Spleen (tissue), 11 donors: ENCODE data around the gene ARID5B. TPM values are rescaled to one million over a fixed set of nuclear protein-coding genes. Genes with fewer than 3 reads are reported as not detected.

Experiments used
- DNase-seq: peaks from one replicate; pipeline ENCODE4 v3.0.0-alpha.2; 2020
- H3K27ac ChIP-seq, 8 donors: fragments of 200-600 bp; sonication (generic) in 7 of 8; 1 replicate in 4 of 8; 2 replicates in 4 of 8; pipeline versions ENCODE4 v1.5.0 to v1.8.0; 2016 to 2021; ENCODE audit warnings: inconsistent platforms in 4 of 8, mild to moderate bottlenecking in 4 of 8, moderate library complexity in 1 of 8
- H3K27me3 ChIP-seq, 7 donors: fragments of 200-600 bp; sonication (generic) in 6 of 7; replicated peaks in 1 of 7; 1 replicate in 4 of 7; 2 replicates in 3 of 7; pipeline versions ENCODE4 v1.5.0 to v1.8.0; 2016 to 2021; ENCODE audit warnings: inconsistent platforms in 3 of 7, mild to moderate bottlenecking in 1 of 7
- H3K36me3 ChIP-seq, 6 donors: fragments of 200-600 bp; sonication (generic) in 5 of 6; 1 replicate in 4 of 6; 2 replicates in 2 of 6; pipeline versions ENCODE4 v1.5.0 to v1.8.0; 2016 to 2021; ENCODE audit warnings: inconsistent platforms in 2 of 6
- H3K4me1 ChIP-seq, 6 donors: fragments of 200-600 bp; sonication (generic) in 5 of 6; 1 replicate in 3 of 6; 2 replicates in 3 of 6; pipeline versions ENCODE4 v1.5.0 to v1.8.0; 2016 to 2021; ENCODE audit warnings: inconsistent platforms in 3 of 6
- H3K4me3 ChIP-seq, 8 donors: fragments of 200-600 bp; sonication (generic) in 7 of 8; 1 replicate in 4 of 8; 2 replicates in 4 of 8; pipeline versions ENCODE4 v1.5.0 to v1.8.0; 2016 to 2021; ENCODE audit warnings: inconsistent platforms in 4 of 8, mild to moderate bottlenecking in 4 of 8, moderate library complexity in 2 of 8
- H3K9me3 ChIP-seq, 8 donors: fragments of 200-600 bp; sonication (generic) in 7 of 8; 1 replicate in 4 of 8; 2 replicates in 4 of 8; pipeline versions ENCODE4 v1.5.0 to v1.8.0; 2016 to 2021; ENCODE audit warnings: inconsistent platforms in 4 of 8
- POLR2A ChIP-seq, 3 donors: fragments of 450-650 bp; IDR thresholded peaks; one replicate each; pipeline ENCODE4 v1.5.1; 2017; ENCODE audit warnings: antibody characterized with exemption in 3 of 3, mild to moderate bottlenecking in 1 of 3
- POLR2AphosphoS5 ChIP-seq, 3 donors: sonication (generic); formaldehyde crosslinking; IDR thresholded peaks; one replicate each; pipeline ENCODE4 v1.5.1; 2017; ENCODE audit warnings: antibody characterized with exemption in 3 of 3
- WGBS, 5 donors: extraction: QIAGEN DNeasy Blood & Tissue Kit in 3 of 5; methylation state at CpG; one replicate each; pipeline versions ENCODE4 v1.1.5 to v1.1.7; 2013 to 2018; 5-methylcytosine and 5-hydroxymethylcytosine counted together
- intact Hi-C: fragments of 100-400 bp; cut with DNase I; formaldehyde crosslinking; loops from one replicate; pipeline ENCODE4 v1.15.0; 2023; ENCODE audit warnings: low total_unique reads
- polyA plus RNA-seq, 3 donors: library from polyadenylated mRNA; stranded (reverse); fragments of 200-250 nt; gene quantifications; one replicate each; pipeline ENCODE4 v1.2.1, GENCODE V29; 2013
- total RNA-seq, 7 donors: library from RNA; depleted of rRNA in 3 of 7; stranded (reverse); fragments of >200 nt in 3 of 7; fragmentation: NEBNext Ultra II Directional in 4 of 7; extraction: Animal tissue kit (Norgen Biotek cat#: 25700) in 4 of 7; gene quantifications; one replicate each; pipeline versions ENCODE4 v1.1.0 to v1.2.1, GENCODE V29; 2016 to 2021
- TF ChIP-seq, protein P1 (sequence below), 11 experiments: fragments of 200-600 bp in 7 of 11; fragments of 450-650 bp in 4 of 11; sonication (generic) in 4 of 11; IDR thresholded peaks in 8 of 11; conservative IDR thresholded peaks in 3 of 11; 1 replicate in 7 of 11; 2 replicates in 4 of 11; pipeline versions ENCODE4 v1.4.0 to v1.8.0; 2016 to 2021; ENCODE audit warnings: antibody characterized with exemption in 11 of 11, inconsistent platforms in 4 of 11, mild to moderate bottlenecking in 1 of 11
- donor health status: healthy with polysubstance abuse.
- donor health status: DM: no; HTN: no; CAD: no; lungs with moderate emphysema.
- donor health status: DM: no; HTN: no; CAD: no.
- donor health status: Bipolar disorder and iron deficiency.
- donor health status: healthy.
- donor health status: DM: no; HTN: no; CAD: no.
- donor health status: DM: yes; HTN: yes; CAD: no.

ARID5B gene
- total and polyA plus RNA-seq, 10 donors = 5.6 to 70.7 (median 46.2) TPM

DNA sequence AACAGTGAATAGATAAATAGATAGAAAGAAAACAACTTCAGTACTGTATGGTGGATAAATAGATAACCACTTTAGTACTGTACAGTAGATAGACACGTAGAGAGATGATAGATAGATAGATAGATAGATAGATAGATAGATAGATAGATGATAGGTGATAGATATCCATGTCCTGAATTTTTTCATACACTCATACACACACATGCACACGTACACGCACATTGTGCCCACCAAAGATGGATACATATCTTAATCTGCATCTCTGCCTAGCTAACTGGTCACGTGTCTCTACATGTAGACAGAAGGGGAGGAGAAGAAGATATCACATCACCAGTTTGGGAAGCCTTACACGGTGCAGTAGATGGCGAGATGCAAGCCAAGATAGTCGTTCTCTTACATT lies 99.2 kb downstream of the ARID5B start:
- 86 to 98% (median 90%) methylated on average over 7 of the region's 7 CpGs for WGBS, 5 donors
- Histone ChIP-seq H3K27me3 (no peaks in the 10 kb centered on the region), H3K9me3 (no peaks in the 10 kb centered on the region), H3K36me3 (peaks cover 0 to 28% (median 2%) of the 10 kb centered on the region in 6 donors), H3K4me1 (peaks cover 4 to 88% (median 34%) of the 10 kb centered on the region in 6 donors), H3K4me3 (no peak overlapping the region), H3K27ac (peak overlapping the region in 7 of 8 donors; percentile 33 to 88 (median 79))
- intact Hi-C loops = no loop called here
- TF ChIP-seq, protein P1, sequence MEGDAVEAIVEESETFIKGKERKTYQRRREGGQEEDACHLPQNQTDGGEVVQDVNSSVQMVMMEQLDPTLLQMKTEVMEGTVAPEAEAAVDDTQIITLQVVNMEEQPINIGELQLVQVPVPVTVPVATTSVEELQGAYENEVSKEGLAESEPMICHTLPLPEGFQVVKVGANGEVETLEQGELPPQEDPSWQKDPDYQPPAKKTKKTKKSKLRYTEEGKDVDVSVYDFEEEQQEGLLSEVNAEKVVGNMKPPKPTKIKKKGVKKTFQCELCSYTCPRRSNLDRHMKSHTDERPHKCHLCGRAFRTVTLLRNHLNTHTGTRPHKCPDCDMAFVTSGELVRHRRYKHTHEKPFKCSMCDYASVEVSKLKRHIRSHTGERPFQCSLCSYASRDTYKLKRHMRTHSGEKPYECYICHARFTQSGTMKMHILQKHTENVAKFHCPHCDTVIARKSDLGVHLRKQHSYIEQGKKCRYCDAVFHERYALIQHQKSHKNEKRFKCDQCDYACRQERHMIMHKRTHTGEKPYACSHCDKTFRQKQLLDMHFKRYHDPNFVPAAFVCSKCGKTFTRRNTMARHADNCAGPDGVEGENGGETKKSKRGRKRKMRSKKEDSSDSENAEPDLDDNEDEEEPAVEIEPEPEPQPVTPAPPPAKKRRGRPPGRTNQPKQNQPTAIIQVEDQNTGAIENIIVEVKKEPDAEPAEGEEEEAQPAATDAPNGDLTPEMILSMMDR (IDR thresholded peaks at IDR 0.05 in 8 of 11, conservative IDR thresholded peaks at IDR 0.05 in 3 of 11) = no peak
- TF ChIP-seq POLR2AphosphoS5 (IDR thresholded peaks at IDR 0.05) = no peak
- no peak for TF ChIP-seq POLR2A (IDR thresholded peaks at IDR 0.05)
- no peak for DNase-seq

DNA sequence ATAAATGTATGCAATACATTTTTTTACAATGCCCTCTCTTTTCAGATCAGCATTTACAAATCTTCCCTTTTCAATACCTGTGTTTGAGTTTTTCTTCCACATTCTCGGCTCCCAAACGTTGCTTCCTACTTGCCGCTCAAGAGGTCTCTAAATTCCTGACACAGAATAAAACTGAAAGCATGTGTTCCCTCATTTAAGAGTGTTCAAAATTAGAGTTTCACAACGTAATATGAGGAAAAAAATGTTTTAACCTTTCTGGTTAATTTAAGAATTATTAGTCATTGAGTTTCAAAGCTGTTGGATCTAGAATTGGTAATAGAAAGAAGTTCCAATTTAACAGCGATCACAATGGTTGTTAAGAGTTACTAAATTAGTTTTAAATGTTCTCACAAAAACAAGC lies 100.4 kb downstream of the ARID5B start:
- Histone ChIP-seq H3K9me3 (no peaks in the 10 kb centered on the region), H3K36me3 (peaks cover 0 to 35% (median 2%) of the 10 kb centered on the region in 6 donors), H3K4me3 (no peak overlapping the region), H3K4me1 (peaks cover 4 to 79% (median 32%) of the 10 kb centered on the region in 6 donors), H3K27ac (peak overlapping the region; percentile 14 to 88 (median 76)), H3K27me3 (no peaks in the 10 kb centered on the region)
- TF ChIP-seq, protein P1 (IDR thresholded peaks at IDR 0.05 in 8 of 11, conservative IDR thresholded peaks at IDR 0.05 in 3 of 11) = no peak
- TF ChIP-seq POLR2AphosphoS5 (IDR thresholded peaks at IDR 0.05) = no peak
- no peak for TF ChIP-seq POLR2A (IDR thresholded peaks at IDR 0.05)
- intact Hi-C loops = no loop called here
- DNase-seq = no peak
- WGBS, 5 donors = 49 to 64% (median 62%) methylated on average over 5 of the region's 5 CpGs

DNA sequence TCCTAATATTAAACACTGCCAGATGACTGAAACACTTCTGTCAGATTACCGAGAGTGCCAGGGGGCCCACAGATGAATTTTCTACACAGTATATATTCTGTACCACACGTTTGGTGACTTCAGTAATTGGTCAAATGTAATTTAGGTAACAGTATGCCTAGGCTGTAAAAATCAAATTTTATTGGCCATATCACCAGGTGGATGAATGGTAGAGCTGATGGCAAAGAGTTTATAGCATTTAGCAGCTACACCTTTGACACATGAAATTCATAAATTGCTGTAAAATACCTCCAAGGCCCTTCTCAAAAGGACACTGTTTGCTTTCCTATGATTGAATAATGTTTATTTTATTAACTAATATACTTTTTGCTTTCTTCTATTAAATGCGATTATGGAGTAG lies 101.3 kb downstream of the ARID5B start:
- DNase-seq = no peak
- 77 to 89% (median 83%) methylated on average over 3 of the region's 3 CpGs for WGBS, 5 donors
- H3K36me3 ChIP-seq = peaks cover 0 to 36% (median 2%) of the 10 kb centered on the region in 6 donors
- intact Hi-C loops = no loop called here
- H3K4me3 ChIP-seq = no peak overlapping the region
- peak overlapping the region; percentile 14 to 88 (median 76) for H3K27ac ChIP-seq
- H3K9me3 ChIP-seq = no peaks in the 10 kb centered on the region
- no peaks in the 10 kb centered on the region for H3K27me3 ChIP-seq
- TF ChIP-seq POLR2A (IDR thresholded peaks at IDR 0.05) (no peak), POLR2AphosphoS5 (IDR thresholded peaks at IDR 0.05) (no peak)
- TF ChIP-seq, protein P1 (IDR thresholded peaks at IDR 0.05 in 8 of 11, conservative IDR thresholded peaks at IDR 0.05 in 3 of 11) = no peak
- H3K4me1 ChIP-seq = peaks cover 4 to 75% (median 33%) of the 10 kb centered on the region in 6 donors

DNA sequence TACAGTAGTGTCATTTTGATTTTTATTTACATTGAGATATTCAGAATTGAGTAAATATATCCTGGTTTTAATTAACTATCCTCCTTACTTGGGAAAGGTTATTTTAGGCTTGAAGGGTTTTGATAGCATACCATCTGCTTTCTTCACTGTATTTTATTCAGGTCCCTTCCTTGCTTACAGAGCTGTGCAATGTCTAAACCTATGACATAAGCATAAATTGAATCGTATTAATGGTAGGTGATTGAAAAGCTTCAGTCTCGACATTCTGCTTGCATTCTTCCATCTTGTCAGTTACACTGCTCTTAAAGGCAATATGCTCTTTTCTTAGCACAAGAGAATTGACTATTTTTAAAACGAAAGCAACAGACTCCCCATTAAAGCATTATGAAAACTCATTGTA lies 102.5 kb downstream of the ARID5B start:
- Histone ChIP-seq H3K36me3 (peaks cover 0 to 30% (median 2%) of the 10 kb centered on the region in 6 donors), H3K4me3 (no peak overlapping the region), H3K4me1 (peaks cover 5 to 75% (median 33%) of the 10 kb centered on the region in 6 donors), H3K9me3 (no peaks in the 10 kb centered on the region), H3K27ac (peak overlapping the region in 5 of 8 donors; percentile 2 to 81 (median 33)), H3K27me3 (no peaks in the 10 kb centered on the region)
- intact Hi-C loops = no loop called here
- WGBS, 5 donors = 61 to 77% (median 66%) methylated on average over 3 of the region's 3 CpGs
- TF ChIP-seq POLR2AphosphoS5 (IDR thresholded peaks at IDR 0.05) = no peak
- TF ChIP-seq, protein P1 (IDR thresholded peaks at IDR 0.05 in 8 of 11, conservative IDR thresholded peaks at IDR 0.05 in 3 of 11) = no peak
- TF ChIP-seq POLR2A (IDR thresholded peaks at IDR 0.05) = no peak
- DNase-seq = no peak
